Osteoblast (primary cell): ENCODE data around the gene KIF1B. TPM values are rescaled to one million over a fixed set of nuclear protein-coding genes. Genes with fewer than 3 reads are reported as not detected.

ENCODE experiments used
- DNase-seq: peaks from one replicate; pipeline ENCODE4 v3.0.0; 2011; ENCODE audit warnings: low spot score, mixed read lengths; ENCODE audit not compliant: insufficient read length; ENCODE audit errors: missing footprints
- H2AFZ ChIP-seq: 2 replicates; pipeline ENCODE4 v1.6.0; 2011; ENCODE audit warnings: mild to moderate bottlenecking, low read length
- H3K27ac ChIP-seq: 2 replicates; pipeline ENCODE4 v1.5.1; 2011; ENCODE audit warnings: mild to moderate bottlenecking, low read depth, low read length, moderate library complexity
- H3K27me3 ChIP-seq: 2 replicates; pipeline ENCODE4 v1.6.0; 2012; ENCODE audit warnings: mild to moderate bottlenecking, control low read depth, inconsistent platforms, low read length, moderate library complexity; ENCODE audit not compliant: insufficient read depth
- H3K36me3 ChIP-seq: 2 replicates; pipeline ENCODE4 v1.5.1; 2011; ENCODE audit warnings: mild to moderate bottlenecking, low read length, control low read depth, moderate library complexity; ENCODE audit not compliant: insufficient read depth
- H3K4me1 ChIP-seq: 2 replicates; pipeline ENCODE4 v1.5.1; 2011; ENCODE audit warnings: mild to moderate bottlenecking, low read length, control low read depth, moderate library complexity; ENCODE audit not compliant: insufficient read depth
- H3K4me2 ChIP-seq: 2 replicates; pipeline ENCODE4 v1.6.0; 2011; ENCODE audit warnings: mild to moderate bottlenecking, low read length; ENCODE audit not compliant: insufficient read depth
- H3K4me3 ChIP-seq: fragments of 200-600 bp; sonication (generic); 3 replicates; pipeline ENCODE4 v1.5.1; 2012; ENCODE audit warnings: mild to moderate bottlenecking, low read length, inconsistent platforms; ENCODE audit not compliant: insufficient read depth
- H3K79me2 ChIP-seq: 2 replicates; pipeline ENCODE4 v1.6.0; 2012; ENCODE audit warnings: mild to moderate bottlenecking, low read length, control low read depth, inconsistent platforms; ENCODE audit not compliant: insufficient read depth
- H3K9me3 ChIP-seq: 2 replicates; pipeline ENCODE4 v1.5.1; 2011; ENCODE audit warnings: low read depth, low read length, control low read depth
- H4K20me1 ChIP-seq: 2 replicates; pipeline ENCODE4 v1.6.0; 2012; ENCODE audit warnings: mild to moderate bottlenecking, low read length, control low read depth; ENCODE audit not compliant: insufficient read depth
- total RNA-seq: library from RNA; depleted of rRNA; stranded (reverse); fragments of >200 nt; gene quantifications from 2 replicates; pipeline ENCODE4 v1.2.3, GENCODE V29; 2012
- TF ChIP-seq, protein P1 (sequence below): IDR thresholded peaks from 2 replicates; pipeline ENCODE4 v1.5.1; 2011; ENCODE audit warnings: mild to moderate bottlenecking, low read depth, low read length, moderate library complexity; ENCODE audit errors: extremely low read depth

The KIF1B gene
- total RNA-seq, 1 donor: 35.8 TPM

DNA sequence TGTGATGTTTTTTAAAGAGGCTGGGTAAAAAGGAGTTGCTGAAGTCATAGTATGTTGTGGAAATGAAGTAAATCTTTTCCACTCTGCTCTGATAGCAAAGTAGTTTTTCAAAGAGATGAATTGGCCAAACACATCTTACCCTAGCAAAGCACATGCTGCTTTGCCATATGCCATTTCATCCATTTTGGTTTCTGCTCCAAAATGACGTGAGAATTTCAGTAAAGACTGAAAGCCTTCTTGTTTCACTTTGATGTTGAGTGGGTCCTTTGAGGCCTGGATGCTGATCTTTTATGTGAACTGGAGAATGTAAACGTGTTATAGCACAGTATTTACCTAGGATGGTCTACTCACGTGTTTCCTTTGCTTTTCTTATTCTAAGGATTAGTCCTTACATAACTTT, 115.2 kb downstream of the KIF1B start:
- no peaks in the 10 kb centered on the region for H3K4me1 ChIP-seq
- no peaks in the 10 kb centered on the region for H3K9me3 ChIP-seq
- H3K4me2 ChIP-seq: no peak overlapping the region
- H3K27me3 ChIP-seq: no peaks in the 10 kb centered on the region
- no peak overlapping the region for H3K27ac ChIP-seq
- no peak for DNase-seq
- no peak overlapping the region for H2AFZ ChIP-seq
- no peak overlapping the region for H3K4me3 ChIP-seq
- TF ChIP-seq, protein P1, sequence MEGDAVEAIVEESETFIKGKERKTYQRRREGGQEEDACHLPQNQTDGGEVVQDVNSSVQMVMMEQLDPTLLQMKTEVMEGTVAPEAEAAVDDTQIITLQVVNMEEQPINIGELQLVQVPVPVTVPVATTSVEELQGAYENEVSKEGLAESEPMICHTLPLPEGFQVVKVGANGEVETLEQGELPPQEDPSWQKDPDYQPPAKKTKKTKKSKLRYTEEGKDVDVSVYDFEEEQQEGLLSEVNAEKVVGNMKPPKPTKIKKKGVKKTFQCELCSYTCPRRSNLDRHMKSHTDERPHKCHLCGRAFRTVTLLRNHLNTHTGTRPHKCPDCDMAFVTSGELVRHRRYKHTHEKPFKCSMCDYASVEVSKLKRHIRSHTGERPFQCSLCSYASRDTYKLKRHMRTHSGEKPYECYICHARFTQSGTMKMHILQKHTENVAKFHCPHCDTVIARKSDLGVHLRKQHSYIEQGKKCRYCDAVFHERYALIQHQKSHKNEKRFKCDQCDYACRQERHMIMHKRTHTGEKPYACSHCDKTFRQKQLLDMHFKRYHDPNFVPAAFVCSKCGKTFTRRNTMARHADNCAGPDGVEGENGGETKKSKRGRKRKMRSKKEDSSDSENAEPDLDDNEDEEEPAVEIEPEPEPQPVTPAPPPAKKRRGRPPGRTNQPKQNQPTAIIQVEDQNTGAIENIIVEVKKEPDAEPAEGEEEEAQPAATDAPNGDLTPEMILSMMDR: no peak
- no peaks in the 10 kb centered on the region for H3K79me2 ChIP-seq
- no peaks in the 10 kb centered on the region for H3K36me3 ChIP-seq
- no peaks in the 10 kb centered on the region for H4K20me1 ChIP-seq

DNA sequence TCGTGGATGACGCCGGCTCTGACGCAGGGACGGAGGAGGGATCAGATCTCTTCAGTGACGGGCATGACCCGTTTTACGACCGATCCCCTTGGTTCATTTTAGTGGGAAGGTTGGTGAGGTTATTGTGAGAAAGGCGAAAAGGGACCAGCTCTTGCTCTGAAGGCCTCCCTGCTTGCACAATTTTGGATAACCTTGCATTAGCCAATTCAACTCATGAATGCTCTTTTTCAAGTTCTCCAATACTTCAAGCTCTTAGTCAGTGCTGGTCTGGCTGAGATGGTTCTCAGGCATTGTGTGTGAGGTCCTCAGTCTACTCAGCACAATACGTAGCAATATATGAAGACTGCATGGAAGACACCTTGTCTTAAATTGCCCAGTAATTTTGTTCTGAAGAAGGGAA, 115.9 kb downstream of the KIF1B start:
- no peaks in the 10 kb centered on the region for H3K27me3 ChIP-seq
- no peak overlapping the region for H3K27ac ChIP-seq
- no peak overlapping the region for H2AFZ ChIP-seq
- no peak overlapping the region for H3K4me2 ChIP-seq
- no peaks in the 10 kb centered on the region for H3K79me2 ChIP-seq
- H3K4me3 ChIP-seq: no peak overlapping the region
- no peaks in the 10 kb centered on the region for H4K20me1 ChIP-seq
- H3K4me1 ChIP-seq: no peaks in the 10 kb centered on the region
- H3K36me3 ChIP-seq: no peaks in the 10 kb centered on the region
- DNase-seq: no peak
- H3K9me3 ChIP-seq: no peaks in the 10 kb centered on the region
- TF ChIP-seq, protein P1: no peak

DNA sequence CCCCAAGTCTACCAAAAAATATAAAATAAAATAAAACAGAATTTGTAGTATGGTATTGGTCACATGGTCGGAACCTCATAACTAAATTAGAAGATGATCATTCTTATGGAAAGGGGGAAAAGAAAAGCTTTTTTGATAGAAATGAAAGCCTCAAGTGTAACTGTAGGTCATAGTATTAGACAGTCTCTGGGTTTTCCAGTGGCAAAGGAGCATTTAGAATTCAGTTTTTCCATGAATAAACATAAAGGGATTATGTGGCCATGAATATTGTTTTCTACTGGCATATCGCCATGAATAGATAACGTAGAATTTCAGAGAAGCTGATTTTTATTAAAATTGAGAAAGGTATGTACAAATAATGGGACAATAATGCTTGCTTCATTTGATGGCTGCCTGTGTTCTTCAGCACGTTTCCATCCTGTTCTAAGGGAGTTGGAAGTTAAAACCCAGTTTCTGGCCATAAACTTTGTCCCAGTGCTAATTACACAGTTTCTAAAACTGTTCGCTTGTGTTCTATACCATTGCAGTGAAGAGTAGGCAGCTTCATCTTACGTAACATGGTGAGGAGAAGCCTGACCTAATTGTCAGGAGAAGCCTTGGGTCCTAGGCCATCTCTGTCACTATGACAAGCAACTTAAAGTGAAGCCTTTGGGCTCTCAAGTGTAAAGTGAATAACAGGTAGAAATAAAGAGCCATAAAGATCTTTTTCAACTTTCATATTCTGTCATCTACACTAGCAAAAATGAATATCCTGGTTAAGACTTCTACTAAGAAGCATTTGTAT, 118.0 kb downstream of the KIF1B start:
- Histone ChIP-seq H3K36me3 (no peaks in the 10 kb centered on the region), H4K20me1 (no peaks in the 10 kb centered on the region), H3K4me2 (no peak overlapping the region), H3K4me1 (no peaks in the 10 kb centered on the region), H3K4me3 (no peak overlapping the region), H3K9me3 (no peaks in the 10 kb centered on the region), H3K79me2 (no peaks in the 10 kb centered on the region), H3K27ac (no peak overlapping the region), H3K27me3 (no peaks in the 10 kb centered on the region), H2AFZ (no peak overlapping the region)
- TF ChIP-seq, protein P1: no peak
- no peak for DNase-seq

DNA sequence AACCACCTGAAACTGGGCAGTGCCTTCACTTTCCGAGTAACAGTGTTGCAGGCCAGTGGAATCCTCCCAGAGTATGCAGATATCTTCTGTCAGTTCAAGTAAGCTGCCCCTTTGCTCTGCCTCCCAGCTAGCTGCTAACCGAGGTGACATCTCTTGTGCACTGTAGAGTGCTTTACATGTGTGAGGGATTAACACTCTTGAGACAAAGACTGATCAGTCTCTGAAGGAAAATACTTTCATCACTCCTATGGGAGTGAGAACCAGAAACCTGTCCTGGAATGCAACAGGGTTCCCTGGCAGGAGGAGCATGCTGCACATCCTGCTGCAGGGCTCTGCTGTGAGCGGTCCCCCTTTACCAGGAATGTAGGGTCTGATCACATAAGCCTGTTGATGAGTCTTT, 127.1 kb downstream of the KIF1B start:
- Histone ChIP-seq H3K4me3 (no peak overlapping the region), H3K27me3 (no peaks in the 10 kb centered on the region), H3K4me1 (peaks cover 3% of the 10 kb centered on the region), H3K36me3 (peaks cover 43% of the 10 kb centered on the region), H2AFZ (no peak overlapping the region), H3K79me2 (no peaks in the 10 kb centered on the region), H3K9me3 (no peaks in the 10 kb centered on the region), H3K4me2 (no peak overlapping the region), H4K20me1 (no peaks in the 10 kb centered on the region), H3K27ac (no peak overlapping the region)
- DNase-seq: no peak
- TF ChIP-seq, protein P1: no peak
